IPS-NIHi7 (cell line): ENCODE measurements around the gene DQX1.

Source experiments
- DNase-seq: peaks from one replicate; pipeline ENCODE4 v3.0.0; 2012; ENCODE audit warnings: mixed read lengths; ENCODE audit errors: extremely low spot score

DQX1 gene

DNA sequence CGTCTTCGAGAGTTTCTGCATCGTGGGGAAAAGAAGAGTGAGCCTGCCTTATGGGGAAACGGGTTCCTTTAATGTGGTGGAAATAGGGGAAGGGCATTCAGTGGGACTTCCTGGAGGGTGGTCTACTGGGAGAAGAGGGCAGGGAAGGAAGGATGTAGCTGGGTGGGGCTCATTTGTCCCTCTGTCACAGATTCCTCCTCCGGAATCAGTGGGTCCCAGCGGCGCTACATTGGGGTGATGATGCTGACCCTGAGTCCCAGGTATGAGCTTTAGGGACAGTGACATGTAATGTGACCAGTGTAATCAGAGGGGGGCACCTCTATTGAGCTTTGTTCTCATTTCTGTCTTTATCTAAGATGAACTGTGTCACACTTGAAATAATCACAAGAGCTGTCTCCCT, 5.6 kb upstream of the DQX1 start:
- DNase-seq = no peak

DNA sequence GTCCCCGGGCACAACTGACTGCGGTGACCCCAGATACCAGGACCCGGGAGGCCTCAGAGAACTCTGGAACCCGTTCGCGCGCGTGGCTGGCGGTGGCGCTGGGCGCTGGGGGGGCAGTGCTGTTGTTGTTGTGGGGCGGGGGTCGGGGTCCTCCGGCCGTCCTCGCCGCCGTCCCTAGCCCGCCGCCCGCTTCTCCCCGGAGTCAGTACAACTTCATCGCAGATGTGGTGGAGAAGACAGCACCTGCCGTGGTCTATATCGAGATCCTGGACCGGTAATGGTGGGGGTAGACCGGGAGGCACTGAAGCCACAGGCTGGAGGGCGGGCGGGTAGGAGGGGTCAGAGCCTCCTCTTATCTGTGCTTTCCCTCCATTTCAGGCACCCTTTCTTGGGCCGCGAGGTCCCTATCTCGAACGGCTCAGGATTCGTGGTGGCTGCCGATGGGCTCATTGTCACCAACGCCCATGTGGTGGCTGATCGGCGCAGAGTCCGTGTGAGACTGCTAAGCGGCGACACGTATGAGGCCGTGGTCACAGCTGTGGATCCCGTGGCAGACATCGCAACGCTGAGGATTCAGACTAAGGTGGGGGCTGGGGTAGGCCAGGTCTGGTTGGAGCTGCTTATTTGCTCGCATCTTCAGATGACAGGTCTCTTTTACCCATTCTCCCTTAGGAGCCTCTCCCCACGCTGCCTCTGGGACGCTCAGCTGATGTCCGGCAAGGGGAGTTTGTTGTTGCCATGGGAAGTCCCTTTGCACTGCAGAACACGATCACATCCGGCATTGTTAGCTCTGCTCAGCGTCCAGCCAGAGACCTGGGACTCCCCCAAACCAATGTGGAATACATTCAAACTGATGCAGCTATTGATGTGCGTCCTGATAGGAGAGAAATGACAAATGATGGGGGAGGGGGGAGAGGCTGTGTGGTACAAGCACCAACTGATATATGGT, 4.5 kb upstream of the DQX1 start:
- DNase-seq = peak; percentile 70

DNA sequence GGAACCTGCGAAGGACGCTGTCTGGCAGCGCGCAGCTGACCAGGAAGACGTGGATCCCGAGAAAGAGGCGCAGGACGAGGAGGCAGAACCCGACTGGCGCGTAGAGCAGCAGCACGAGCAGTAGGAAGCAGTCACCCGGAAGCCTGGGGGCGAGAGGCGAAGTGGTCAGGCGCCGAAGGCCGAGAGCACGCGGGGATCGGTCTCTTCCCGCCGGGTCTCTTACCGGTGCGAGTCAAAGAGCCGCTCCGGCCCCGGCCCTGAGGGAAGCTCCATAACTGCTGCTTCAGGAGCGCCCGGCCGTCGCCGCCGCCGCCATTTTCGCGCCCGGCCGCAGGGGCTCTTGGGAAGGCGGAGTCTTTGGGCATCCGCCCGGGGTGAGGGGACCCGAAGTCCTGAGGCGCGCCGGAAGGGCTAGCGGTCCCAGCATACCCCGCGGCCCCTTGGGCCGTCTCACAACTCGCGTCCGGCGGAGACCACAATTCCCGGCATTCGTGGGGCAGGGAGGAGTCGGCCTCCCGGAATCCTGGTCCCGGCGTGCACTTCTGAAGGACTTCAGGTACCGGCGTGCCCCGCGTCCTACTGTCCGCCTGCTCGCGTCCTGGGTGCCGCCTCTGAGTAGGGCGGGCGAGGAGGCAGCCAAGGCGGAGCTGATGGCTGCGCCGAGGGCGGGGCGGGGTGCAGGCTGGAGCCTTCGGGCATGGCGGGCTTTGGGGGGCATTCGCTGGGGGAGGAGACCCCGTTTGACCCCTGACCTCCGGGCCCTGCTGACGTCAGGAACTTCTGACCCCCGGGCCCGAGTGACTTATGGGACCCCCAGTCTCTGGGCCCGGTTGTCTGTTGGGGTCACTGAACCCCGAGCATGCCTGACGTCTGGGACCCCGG, 3.6 kb upstream of the DQX1 start, which contains the start of the genes AUP1 and HTRA2:
TSS of gene AUP1 (minus strand) at position 350 of the 882 bp plus-strand sequence. CDS start at position 273, 77 bp downstream.
TSS of gene HTRA2 (plus strand) at position 577 of the 882 bp plus-strand sequence. CDS start at position 651, 74 bp downstream.
- DNase-seq = peak; percentile 99

DNA sequence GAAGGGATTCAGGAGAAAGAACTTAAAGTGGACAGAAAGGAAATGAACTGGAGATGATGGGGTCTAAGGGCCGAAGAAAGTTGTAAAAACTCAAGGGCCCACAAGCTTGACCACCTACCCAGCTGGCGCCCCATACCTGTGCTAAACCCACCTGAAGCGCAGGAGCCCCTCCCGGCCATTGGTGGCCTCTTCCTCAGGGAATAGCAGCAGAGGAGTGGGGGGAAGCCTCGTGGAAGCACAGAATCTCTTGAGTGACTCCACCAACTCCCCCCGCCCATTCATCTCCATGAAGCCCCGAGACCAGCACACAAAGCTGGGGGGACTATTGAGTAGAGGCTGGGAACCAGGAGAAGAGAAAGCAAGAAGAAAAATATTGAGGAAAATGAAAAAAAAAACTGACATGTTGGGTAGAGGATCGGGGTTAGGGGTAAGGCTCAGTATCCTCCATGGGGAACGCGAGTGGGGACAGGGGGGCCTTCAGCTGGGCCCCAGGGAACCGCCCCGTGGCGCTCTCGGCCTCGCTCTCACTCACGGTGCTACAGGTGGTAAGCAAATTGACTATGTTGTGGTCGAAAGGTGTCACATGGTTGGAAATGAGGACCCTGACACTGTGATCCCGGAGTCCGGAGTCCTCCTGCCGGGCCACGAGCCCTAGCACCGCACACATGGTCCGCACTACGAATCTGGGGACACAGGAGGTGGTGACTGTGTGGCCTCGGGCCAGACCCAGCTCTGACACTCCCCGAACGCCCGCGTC, 2.7 kb upstream of the DQX1 start:
- DNase-seq = no peak

DNA sequence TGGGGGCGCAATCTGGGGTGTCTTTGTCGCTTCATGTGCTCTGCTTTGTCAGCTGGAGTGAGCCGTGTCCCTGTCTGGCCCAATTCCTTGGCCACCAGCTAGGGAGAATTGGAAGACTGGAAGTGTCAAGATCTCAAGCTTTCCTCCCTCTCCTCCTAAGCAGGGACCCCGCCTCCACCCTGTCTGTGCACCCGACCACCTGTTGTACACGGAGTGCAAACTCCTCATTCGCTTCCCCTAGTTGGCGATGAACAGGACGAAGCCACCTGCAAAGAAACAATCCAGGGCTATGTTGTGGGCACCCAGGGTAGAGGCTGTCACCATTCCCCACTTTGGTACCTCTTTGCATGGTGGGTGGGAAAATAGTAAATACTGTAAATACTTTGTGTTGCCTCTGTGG, 1.7 kb upstream of the DQX1 start:
- DNase-seq = no peak

DNA sequence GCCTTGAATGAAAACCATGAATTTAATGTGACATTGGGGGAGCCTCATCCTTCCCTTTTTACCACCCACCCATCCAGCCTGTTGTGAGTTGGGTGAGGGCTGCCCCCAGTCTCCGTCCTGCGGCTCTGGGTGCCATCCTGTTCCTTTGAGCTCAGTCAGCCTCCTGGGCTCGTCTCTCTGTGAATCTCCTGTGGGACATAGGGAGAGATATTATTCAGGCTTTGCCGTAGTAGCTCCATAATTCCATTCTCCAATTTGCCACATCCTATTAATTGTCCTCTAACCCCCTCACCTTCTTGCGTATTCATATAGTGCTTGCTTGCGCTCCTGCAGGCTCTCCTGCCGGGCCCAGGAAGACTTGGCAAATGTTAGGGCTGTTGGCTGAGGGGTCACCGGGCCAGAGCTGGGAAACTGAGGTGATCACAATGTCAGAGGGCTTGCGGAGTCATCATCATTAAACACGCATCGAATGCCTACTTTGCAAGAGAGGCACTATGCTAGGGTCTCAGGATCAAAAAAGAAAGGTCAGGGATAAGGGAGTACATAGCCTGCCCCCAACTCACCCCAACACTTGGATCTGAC, 709 bp upstream of the DQX1 start:
- DNase-seq = no peak

DNA sequence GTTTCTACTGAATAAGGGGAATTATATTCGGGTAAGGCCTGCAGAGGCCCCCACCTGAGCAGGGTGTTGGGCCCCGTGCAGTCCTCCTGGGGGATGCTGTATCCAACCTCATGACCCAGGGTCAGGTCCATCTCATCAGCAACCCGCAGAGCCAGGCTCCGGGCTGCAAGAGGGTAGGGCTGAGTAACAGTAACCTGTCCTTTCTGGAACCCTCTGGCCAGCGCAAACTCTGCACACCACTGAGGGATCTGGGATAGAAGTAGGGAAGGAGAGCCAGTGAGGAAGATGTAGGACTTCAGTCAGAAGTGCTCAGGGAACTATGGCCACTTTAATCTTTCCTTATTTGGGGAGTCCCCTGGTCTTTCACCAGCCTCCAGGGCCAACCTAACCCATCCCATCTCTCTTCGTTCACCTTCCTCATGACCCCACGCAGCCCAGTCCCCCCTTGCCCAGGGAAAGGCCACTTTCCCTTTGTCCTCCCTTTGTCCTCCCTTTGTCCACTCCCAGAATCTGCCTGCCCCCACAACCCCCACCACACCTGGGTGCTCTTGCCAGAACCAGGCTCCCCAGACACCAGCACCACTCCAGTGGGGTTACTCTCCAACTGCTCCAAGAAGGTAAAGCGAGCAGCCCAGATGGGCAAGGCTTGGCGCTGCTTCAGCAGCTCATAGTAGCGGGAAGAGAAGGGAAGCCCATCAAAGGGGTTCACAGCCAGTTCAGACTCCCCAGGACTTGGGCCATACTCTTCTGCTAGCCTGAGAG, 895 bp downstream of the DQX1 start:
- no peak for DNase-seq

DNA sequence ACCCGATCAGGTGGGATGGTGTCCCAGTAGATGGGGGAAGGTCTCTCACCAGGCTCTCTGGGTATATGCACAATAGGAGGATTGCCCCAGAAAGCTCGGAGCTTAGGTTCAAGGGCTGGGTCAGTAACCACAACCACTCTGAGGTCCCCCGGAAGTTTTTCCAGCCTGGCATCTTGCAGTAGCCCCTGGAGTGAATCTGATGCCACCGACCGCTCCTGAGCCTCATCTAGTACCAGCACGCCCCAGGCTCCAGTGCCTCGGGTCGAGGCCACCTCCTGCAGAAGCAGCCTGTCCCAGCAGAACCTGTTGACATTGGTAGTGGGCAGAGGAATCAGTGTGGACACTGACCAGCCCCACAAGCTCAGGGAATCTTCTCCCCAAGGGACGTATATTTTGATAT, 2.0 kb downstream of the DQX1 start:
- no peak for DNase-seq

DNA sequence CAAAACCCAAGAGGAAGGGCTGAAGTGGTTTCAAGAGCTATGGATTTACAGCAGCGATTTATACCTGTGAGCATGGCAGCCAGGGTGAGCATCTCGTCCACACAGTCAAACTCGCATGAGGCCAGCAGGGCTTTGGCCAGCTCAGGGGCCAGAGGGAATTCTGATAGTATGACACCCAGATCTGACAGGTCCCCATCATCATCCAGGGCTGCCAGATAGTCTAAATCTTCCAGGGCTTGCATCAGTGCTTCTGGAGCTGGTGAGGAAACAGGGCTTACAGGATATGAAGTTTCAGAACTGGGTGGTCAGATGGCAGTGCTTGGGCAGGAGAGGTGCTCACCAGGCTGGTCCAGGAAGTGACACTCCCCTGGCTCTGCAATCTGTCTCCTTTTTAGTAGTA, 3.5 kb downstream of the DQX1 start:
- DNase-seq = no peak

DNA sequence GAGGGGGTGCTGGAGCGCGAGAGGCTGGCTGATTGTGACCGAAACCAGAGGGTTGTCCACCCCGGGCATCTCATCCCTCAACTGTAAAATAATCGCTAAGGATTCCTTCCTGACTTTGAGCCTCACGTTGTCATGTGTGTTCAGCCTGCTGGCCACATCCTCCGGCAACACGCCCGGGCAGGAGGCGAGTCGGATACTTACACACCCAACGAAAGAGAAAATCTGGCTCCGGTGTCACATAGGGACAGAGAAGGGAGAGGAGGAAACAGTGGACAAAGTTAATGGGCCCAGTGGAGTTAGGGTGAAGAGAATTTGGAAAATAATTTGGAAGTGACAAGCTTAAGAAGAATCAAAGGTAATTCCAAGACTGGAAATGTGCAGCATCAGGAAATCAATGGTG, 9.4 kb downstream of the DQX1 start:
- no peak for DNase-seq

DNA sequence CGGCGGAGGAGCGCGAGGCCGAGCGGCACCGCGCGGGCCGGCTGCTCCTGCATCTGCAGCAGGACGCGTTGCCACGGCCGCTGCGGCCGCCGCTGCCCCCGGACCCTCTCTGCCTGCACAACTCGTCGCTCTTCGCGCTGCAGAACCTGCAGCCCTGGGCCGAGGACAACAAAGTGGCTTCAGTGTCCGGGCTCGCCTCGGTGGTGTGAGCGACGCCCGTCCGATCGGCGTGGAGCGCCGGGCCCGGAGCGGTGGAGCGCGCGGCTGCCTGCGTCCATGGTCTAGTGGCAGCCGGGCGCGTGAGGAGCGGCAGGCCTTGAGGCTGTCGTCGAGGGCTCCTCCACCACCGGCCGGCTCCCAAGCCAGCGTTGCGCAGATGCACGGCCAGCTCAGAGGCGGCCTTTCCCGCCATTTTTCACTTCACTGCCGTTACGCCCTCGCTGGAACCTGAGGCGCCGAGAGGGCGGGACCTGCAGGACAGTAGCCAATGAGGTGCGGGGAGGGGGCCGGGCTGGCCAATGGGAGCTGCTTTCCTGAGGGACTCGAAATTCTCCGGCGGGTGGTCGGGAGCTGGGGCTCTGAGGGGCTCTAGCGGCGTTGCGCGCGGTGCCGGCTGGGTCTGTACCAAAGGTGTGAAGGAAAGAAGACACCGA, 9.9 kb downstream of the DQX1 start:
- DNase-seq = peak; percentile 94

DNA sequence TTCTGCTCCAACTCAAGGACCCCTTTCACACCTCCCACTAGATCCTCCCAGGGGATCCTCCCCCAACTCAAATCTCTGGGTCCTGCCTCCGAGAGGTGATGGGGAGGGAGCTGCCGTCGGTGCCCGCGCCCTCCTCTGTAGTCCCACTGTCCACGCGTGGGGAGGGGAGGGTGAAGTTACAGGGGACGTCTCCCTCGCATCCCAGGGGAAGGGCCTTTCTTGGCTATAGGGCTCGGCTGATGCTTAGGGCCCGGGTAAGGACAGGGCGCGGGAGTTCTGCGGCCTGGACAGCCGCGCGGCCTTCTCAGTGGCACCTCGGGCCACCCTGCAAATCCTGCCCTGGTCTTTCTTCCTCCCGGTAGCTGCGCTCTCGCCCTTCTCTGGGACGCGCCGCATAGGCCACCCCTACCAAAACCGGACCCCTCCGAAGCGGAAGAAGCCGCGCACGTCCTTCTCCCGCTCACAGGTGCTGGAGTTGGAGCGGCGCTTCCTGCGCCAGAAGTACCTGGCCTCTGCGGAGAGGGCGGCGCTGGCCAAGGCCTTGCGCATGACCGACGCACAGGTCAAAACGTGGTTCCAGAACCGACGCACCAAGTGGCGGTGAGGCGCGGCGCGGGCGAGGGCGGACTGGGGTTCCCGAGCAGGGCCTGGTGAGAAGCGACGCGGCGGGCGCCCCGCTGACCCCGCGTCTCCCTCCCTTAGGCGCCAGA, 10.6 kb downstream of the DQX1 start:
- DNase-seq = peak; percentile 35

DNA sequence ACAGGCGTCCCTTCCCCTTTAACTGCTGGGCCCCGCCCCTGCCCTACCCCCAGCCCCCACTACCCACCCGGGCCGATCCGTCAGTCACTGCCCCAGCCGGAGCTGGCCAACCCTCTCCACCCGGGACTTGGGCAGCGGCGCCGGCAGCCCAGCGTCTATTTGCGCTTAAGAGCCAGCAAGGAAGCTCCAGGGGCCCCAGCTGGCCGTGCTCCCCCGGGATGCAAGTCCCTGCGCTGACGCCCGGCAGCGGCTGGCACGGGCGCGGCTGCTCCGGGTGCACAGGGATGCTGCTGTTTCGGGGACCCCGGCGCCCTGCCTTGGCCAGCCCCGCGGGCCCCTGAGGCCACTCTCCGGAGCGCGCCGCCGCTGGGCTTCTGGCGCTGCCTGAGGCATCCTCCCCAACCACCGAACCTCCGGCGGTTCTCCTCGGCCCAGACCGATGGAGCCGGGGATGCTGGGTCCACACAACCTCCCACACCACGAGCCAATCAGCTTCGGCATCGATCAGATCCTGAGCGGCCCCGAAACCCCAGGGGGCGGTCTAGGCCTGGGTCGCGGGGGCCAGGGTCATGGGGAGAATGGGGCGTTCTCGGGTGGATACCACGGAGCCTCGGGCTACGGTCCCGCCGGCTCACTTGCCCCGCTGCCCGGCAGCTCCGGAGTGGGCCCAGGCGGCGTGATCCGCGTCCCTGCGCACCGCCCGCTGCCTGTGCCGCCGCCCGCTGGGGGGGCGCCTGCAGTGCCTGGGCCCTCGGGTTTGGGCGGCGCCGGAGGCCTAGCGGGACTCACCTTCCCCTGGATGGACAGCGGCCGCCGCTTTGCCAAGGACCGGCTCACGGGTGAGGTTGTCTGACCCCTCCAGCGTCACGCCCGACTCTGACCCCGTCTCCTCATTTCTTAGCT, 11.4 kb downstream of the DQX1 start, which contains the start of gene TLX2:
TSS of gene TLX2 (plus strand) at position 83 of the 903 bp plus-strand sequence. CDS start at position 440, 357 bp downstream.
- no peak for DNase-seq

DNA sequence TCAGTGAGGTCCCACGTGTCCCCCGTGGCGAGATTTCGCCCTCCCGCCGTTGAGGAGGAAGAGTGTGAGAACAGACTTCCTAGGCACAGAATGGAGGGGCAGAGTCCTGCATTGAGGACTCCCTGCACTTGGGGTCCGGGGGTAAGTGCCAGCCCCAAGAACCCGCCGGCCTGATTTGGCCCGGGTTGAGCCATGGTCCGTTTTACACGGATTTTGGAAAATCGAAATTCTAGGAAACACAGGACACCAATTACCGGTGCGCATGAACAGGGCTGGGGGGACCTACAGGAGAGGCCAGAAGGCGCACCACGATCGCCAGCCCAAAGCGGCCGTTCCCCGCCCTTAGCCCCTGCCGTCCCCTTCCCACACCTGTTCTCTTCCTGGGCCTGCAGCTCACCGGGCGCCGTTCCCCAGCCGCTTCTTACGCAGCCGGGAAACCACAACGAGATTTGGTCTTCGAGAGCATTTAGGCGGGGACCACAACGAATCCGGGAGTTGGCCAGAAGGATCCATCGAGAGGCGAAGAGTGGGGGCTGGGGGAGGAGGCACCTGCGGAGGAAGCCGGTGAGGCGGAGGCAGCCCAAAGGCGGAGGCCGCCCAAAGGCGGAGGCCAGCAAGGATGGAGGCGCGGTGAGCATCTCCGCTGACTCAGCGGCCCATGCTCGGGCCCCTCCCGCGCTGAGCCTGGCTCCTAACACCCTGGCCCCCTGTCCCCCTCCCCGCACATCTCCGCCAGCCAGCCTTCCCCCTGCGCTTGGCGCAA, 12.2 kb downstream of the DQX1 start:
- peak; percentile 32 for DNase-seq

DNA sequence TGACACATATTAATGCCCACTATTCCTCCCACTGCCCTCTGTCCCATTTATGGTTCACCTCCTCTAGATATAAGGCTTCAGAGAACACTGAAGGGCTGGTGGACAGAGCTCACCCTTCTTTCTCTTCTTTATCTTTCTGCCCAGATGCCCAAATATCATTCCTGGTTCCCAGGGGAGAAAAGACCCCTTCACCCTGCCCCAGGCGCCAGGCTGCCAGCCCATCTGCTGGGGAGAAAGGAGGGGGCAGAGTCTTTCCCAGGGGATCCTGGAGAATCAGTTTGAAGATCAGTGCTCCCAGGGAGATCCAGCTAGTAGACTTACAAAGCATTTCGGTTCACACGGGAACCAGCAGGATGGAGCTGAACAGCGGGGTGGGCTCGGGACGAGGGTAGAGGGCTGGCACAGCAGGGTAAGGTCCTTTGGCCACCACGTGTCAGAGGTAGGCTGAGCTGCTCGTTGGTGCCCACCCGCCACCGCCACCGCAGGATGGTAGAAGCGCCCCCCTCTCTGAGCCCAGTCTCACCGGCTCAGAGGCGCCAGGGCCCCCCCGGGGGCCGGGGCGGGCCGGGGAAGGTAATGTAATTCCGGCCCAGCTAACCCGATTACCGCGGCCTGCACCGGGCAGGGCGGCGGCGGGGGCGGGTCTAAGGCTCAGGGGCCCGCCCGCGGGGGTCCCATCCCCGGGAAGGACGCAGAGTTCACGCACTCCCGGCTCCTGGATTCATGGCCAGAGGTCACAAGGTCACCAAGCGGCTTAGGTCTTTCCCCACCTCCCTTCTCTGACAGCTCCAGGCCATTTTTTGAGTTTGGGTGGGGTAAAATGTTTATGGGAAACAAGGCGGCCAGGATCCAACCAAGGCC, 13.1 kb downstream of the DQX1 start:
- DNase-seq = no peak
